ENCODE results near the gene BEX5. TPM values are rescaled to one million over a fixed set of nuclear protein-coding genes. Genes with fewer than 3 reads are reported as not detected.
"Not testable (repeated sequence)": the region's sequence is repeated elsewhere in the genome, so short reads cannot be mapped to it uniquely, and the experiment has no call there.

Gene BEX5
- total and polyA plus RNA-seq, 4 donors = 5.0 to 15.0 (median 10.5) TPM

DNA sequence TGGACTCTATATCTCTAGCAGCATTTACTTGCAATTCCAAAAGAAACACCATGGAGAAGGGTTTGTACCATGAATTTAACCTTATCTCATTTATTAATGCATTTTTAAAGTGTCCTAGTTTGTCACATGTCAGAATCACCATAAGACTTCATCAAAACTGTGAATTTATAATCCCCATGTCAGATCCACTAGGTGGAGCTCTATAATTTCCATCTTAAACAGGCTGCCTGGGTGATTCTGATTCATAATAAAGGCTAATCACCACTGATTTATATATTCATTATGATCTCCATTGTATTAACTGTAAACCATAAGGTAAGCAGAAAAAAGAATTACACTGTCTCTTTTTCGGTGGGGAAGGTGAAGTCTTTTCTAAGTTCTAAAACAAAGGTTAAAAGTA is 26.3 kb downstream of the BEX5 start:
- DNase-seq (no peak), ATAC-seq (ENCODE audit: low FRiP score) (no peak)
- no peaks in the 10 kb centered on the region for H3K36me3 ChIP-seq (ENCODE audit: control insufficient read depth in 1 of 2, insufficient read depth in 2 of 2, low read length in 1 of 2)
- no peak overlapping the region for H3K27ac ChIP-seq (ENCODE audit: low read depth in 1 of 2, low read length in 2 of 2)
- no peak overlapping the region for H3K4me3 ChIP-seq (ENCODE audit: low read length in 2 of 2)
- no peaks in the 10 kb centered on the region for H3K4me1 ChIP-seq (ENCODE audit: control insufficient read depth in 1 of 2, insufficient read depth in 2 of 2, low read length in 2 of 2)
- intact Hi-C loops (cut with DNase I) = no loop called here
- no peaks in the 10 kb centered on the region for H3K27me3 ChIP-seq (ENCODE audit: control insufficient read depth in 1 of 2, insufficient read depth in 2 of 2, low read length in 1 of 2)
- H3K9me3 ChIP-seq (ENCODE audit: control insufficient read depth, low read length) = no peaks in the 10 kb centered on the region
- 41 to 57% methylated on average over 1 of the region's 1 CpG for WGBS, 2 donors

DNA sequence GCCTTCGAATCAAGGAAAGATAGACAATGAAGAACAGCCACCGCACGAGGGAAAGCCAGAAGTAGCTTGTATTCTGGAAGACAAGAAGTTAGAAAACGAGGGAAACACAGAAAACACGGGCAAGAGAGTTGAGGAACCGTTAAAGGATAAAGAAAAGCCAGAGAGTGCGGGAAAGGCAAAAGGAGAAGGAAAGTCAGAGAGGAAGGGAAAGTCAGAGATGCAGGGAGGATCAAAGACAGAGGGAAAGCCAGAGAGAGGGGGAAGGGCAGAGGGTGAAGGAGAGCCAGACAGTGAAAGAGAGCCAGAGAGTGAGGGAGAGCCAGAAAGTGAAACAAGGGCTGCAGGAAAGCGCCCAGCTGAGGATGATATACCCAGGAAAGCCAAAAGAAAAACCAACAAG is 28.9 kb downstream of the BEX5 start:
- H3K36me3 ChIP-seq (ENCODE audit: control insufficient read depth in 1 of 2, insufficient read depth in 2 of 2, low read length in 1 of 2) = no peaks in the 10 kb centered on the region
- no peaks in the 10 kb centered on the region for H3K9me3 ChIP-seq (ENCODE audit: control insufficient read depth, low read length)
- no peak overlapping the region for H3K27ac ChIP-seq (ENCODE audit: low read depth in 1 of 2, low read length in 2 of 2)
- intact Hi-C loops (cut with DNase I) = no loop called here
- DNase-seq = no peak
- ATAC-seq (ENCODE audit: low FRiP score) = no peak
- H3K4me1 ChIP-seq (ENCODE audit: control insufficient read depth in 1 of 2, insufficient read depth in 2 of 2, low read length in 2 of 2) = no peaks in the 10 kb centered on the region
- H3K4me3 ChIP-seq (ENCODE audit: low read length in 2 of 2) = no peak overlapping the region
- H3K27me3 ChIP-seq (ENCODE audit: control insufficient read depth in 1 of 2, insufficient read depth in 2 of 2, low read length in 1 of 2) = no peaks in the 10 kb centered on the region
- 24 to 30% methylated on average over 8 of the region's 8 CpGs for WGBS, 2 donors

DNA sequence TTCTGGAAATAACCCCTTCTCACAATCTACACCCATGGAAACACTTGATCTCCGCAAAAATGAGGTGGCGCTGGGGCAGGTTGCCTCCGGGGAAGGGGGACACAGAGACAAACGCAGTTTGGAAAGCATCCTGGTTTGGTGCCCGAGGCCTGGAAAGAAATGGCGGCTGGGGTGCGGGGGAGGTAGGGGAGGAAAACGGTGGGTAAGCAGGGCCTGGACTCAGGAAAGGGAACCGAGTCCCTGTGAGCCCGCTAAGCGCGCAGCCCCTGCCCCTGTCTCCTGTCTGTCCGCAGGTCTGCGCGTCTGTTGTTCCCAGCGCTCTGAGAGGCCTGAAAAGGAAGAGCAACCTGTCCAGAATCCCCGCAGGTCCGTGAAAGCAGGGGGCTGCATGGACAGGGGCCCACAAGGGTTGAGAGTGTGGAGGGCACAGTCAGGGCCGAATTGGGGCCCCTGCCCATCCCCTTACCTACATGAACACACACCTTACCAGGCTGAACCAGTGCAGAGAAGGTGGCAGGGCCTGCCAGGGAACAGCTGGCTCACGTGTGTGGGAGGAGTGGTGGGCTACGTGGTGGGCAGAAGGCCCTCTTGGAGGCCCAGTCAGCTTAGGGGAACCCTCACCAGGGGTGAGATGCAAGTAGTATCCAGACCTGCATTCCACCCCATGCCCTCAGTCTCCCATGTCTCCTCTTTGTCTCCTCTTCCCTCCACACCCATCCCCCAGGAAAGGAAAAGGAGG is 29.5 kb downstream of the BEX5 start:
- peak overlapping the region in 1 of 2 donors; percentile 21 for H3K27ac ChIP-seq (ENCODE audit: low read depth in 1 of 2, low read length in 2 of 2)
- H3K36me3 ChIP-seq (ENCODE audit: control insufficient read depth in 1 of 2, insufficient read depth in 2 of 2, low read length in 1 of 2); H3K4me1 ChIP-seq (ENCODE audit: control insufficient read depth in 1 of 2, insufficient read depth in 2 of 2, low read length in 2 of 2); intact Hi-C loops (cut with DNase I); H3K9me3 ChIP-seq (ENCODE audit: control insufficient read depth, low read length); H3K27me3 ChIP-seq (ENCODE audit: control insufficient read depth in 1 of 2, insufficient read depth in 2 of 2, low read length in 1 of 2); DNase-seq: not testable (repeated sequence)
- peak; percentile 28 for ATAC-seq (ENCODE audit: low FRiP score)
- peak overlapping the region in 1 of 2 donors; percentile 79 for H3K4me3 ChIP-seq (ENCODE audit: low read length in 2 of 2)
- WGBS, 2 donors = 17 to 32% methylated on average over 21 of the region's 21 CpGs

DNA sequence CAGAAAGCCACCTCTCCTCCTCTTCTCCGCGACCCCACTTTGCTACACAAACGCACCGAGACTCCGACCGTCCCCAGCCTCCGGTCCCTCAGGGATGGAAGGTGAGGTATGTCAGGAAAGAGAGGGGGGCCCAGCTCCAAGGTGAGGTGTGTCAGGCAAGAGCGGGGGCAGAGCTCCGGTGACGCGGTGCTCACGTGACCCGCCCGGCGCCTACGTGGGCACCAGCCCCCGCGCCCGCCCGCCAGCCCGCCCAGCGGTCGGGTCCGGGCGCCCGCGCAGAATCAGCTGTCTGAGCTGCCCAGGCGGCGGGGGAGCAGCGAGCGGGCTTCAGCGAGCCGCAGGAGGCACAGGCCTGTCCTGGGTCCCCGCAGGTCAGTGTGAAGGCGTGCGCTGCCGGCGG is 30.3 kb downstream of the BEX5 start, which contains the start of gene TCEAL2:
TSS of gene TCEAL2 (plus strand) at position 244 of the 400 bp plus-strand sequence. CDS start 1,152 bp downstream, outside the sequence.
- DNase-seq (peak; percentile 54 to 79), ATAC-seq (ENCODE audit: low FRiP score) (peak; percentile 73)
- 1 to 20% methylated on average over 25 to 33 of the region's 38 CpGs for WGBS, 2 donors
- H3K36me3 ChIP-seq (ENCODE audit: control insufficient read depth in 1 of 2, insufficient read depth in 2 of 2, low read length in 1 of 2); H3K9me3 ChIP-seq (ENCODE audit: control insufficient read depth, low read length); intact Hi-C loops (cut with DNase I); H3K4me1 ChIP-seq (ENCODE audit: control insufficient read depth in 1 of 2, insufficient read depth in 2 of 2, low read length in 2 of 2); H3K27me3 ChIP-seq (ENCODE audit: control insufficient read depth in 1 of 2, insufficient read depth in 2 of 2, low read length in 1 of 2): not testable (repeated sequence)
- peak within 1 kb of the TSS in 1 of 2 donors; percentile 79 for H3K4me3 ChIP-seq (ENCODE audit: low read length in 2 of 2)
- peak within 1 kb of the TSS in 1 of 2 donors; percentile 61 for H3K27ac ChIP-seq (ENCODE audit: low read depth in 1 of 2, low read length in 2 of 2)

DNA sequence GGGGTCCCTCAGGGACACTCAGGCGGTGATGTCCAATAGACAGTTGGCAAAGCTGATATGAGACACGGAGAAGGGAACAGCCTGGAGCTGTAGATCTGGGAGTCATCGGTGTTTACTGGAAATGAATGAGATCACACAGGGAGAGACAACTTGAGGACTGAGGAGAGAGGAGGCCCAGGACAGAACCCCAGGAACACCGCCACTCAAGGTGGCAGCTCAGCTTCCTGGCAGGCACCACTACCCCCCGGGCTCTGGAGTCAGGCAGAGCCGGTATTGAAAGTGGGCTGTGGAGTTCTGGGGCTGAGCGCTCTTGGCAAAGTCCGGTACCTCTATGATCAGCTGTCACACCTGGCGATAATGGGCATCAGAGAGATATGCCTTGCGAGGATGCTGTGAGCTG is 30.8 kb downstream of the BEX5 start:
- peak overlapping the region in 1 of 2 donors; percentile 6 for H3K4me3 ChIP-seq (ENCODE audit: low read length in 2 of 2)
- peak overlapping the region in 1 of 2 donors; percentile 61 for H3K27ac ChIP-seq (ENCODE audit: low read depth in 1 of 2, low read length in 2 of 2)
- H3K36me3 ChIP-seq (ENCODE audit: control insufficient read depth in 1 of 2, insufficient read depth in 2 of 2, low read length in 1 of 2); intact Hi-C loops (cut with DNase I); DNase-seq; ATAC-seq (ENCODE audit: low FRiP score); H3K4me1 ChIP-seq (ENCODE audit: control insufficient read depth in 1 of 2, insufficient read depth in 2 of 2, low read length in 2 of 2); H3K9me3 ChIP-seq (ENCODE audit: control insufficient read depth, low read length); H3K27me3 ChIP-seq (ENCODE audit: control insufficient read depth in 1 of 2, insufficient read depth in 2 of 2, low read length in 1 of 2): not testable (repeated sequence)
- WGBS, 2 donors = 6 to 34% methylated on average over 7 to 9 of the region's 10 CpGs

DNA sequence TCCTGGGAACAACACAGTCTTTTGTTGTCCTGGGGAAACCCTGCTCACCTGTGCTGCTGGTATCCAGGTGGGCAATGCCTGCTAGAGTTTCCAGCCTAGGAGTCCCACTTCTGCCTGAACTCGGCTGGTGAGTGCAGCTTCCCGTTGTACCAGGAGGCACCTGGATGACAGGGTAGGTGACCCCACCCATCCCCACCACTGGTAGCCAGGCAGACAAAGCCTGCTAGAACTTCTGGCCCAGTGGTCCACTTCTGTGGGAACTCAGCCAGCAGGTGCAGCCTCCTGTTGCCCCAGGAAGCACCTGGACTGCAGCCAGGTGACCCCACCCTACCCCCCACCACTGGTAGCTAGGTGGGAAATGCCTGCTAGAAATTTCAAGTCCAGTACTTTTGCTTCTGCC is 40.0 kb downstream of the BEX5 start:
- no peak overlapping the region for H3K27ac ChIP-seq (ENCODE audit: low read depth in 1 of 2, low read length in 2 of 2)
- no peaks in the 10 kb centered on the region for H3K27me3 ChIP-seq (ENCODE audit: control insufficient read depth in 1 of 2, insufficient read depth in 2 of 2, low read length in 1 of 2)
- no peaks in the 10 kb centered on the region for H3K36me3 ChIP-seq (ENCODE audit: control insufficient read depth in 1 of 2, insufficient read depth in 2 of 2, low read length in 1 of 2)
- no peak for DNase-seq
- WGBS, 2 donors = 78 to 85% methylated on average over 2 of the region's 2 CpGs
- no peak overlapping the region for H3K4me3 ChIP-seq (ENCODE audit: low read length in 2 of 2)
- no peak for ATAC-seq (ENCODE audit: low FRiP score)
- intact Hi-C loops (cut with DNase I) = no loop called here
- no peaks in the 10 kb centered on the region for H3K9me3 ChIP-seq (ENCODE audit: control insufficient read depth, low read length)
- H3K4me1 ChIP-seq (ENCODE audit: control insufficient read depth in 1 of 2, insufficient read depth in 2 of 2, low read length in 2 of 2) = no peaks in the 10 kb centered on the region

DNA sequence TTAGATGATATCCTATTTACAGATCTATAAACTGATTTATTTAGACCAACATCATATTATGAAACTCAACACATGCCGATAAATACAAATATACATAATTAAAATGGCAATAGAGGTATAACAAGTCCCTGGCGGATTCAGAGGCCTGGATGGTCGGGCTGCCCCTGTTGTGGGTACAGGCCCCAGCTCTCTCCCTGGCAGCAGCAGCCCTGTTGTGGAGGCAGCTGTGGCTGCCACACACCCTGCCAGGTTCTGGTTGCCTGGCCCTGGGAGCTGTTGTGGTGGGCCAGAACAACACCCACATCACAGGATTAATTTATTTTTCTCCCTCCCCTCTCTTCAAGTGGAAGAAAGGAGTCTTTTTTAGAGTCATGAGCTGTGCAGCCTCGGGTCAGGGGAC is 42.4 kb downstream of the BEX5 start:
- 57 to 68% methylated on average over 4 of the region's 4 CpGs for WGBS, 2 donors
- DNase-seq (no peak), ATAC-seq (ENCODE audit: low FRiP score) (no peak)
- no peak overlapping the region for H3K27ac ChIP-seq (ENCODE audit: low read depth in 1 of 2, low read length in 2 of 2)
- H3K36me3 ChIP-seq (ENCODE audit: control insufficient read depth in 1 of 2, insufficient read depth in 2 of 2, low read length in 1 of 2) = no peaks in the 10 kb centered on the region
- H3K9me3 ChIP-seq (ENCODE audit: control insufficient read depth, low read length) = no peaks in the 10 kb centered on the region
- H3K27me3 ChIP-seq (ENCODE audit: control insufficient read depth in 1 of 2, insufficient read depth in 2 of 2, low read length in 1 of 2) = no peaks in the 10 kb centered on the region
- no peaks in the 10 kb centered on the region for H3K4me1 ChIP-seq (ENCODE audit: control insufficient read depth in 1 of 2, insufficient read depth in 2 of 2, low read length in 2 of 2)
- intact Hi-C loops (cut with DNase I) = no loop called here
- H3K4me3 ChIP-seq (ENCODE audit: low read length in 2 of 2) = no peak overlapping the region
